ENCODE data around the gene VEZT.
"Not testable (repeated sequence)": the region's sequence is repeated elsewhere in the genome, so short reads cannot be mapped to it uniquely, and the experiment has no call there.

Gene VEZT

GRCh38 chr12:95323212-95323611 lies 105.6 kb downstream of the VEZT start:
- Histone ChIP-seq H3K4me3 (ENCODE audit: low read depth, low read length) (no peak overlapping the region), H3K36me3 (no peaks in the 10 kb centered on the region), H3K9me3 (ENCODE audit: severe bottlenecking) (no peaks in the 10 kb centered on the region), H3K27ac (no peak overlapping the region), H3K27me3 (ENCODE audit: insufficient read depth, low read depth, severe bottlenecking) (no peaks in the 10 kb centered on the region)
- DNase-seq, result no peak
- TF ChIP-seq CTCF (IDR thresholded peaks at IDR 0.05; ENCODE audit: low read depth, low read length), result no peak

- H3K36me3 ChIP-seq; H3K27me3 ChIP-seq (ENCODE audit: insufficient read depth, low read depth, severe bottlenecking); H3K27ac ChIP-seq; H3K4me3 ChIP-seq (ENCODE audit: low read depth, low read length); H3K9me3 ChIP-seq (ENCODE audit: severe bottlenecking); DNase-seq: not testable (repeated sequence)
These were observed 106.6 kb downstream of the VEZT start for GRCh38 chr12:95324246-95324645.

- no peaks in the 10 kb centered on the region for H3K27me3 ChIP-seq (ENCODE audit: insufficient read depth, low read depth, severe bottlenecking)
- no peaks in the 10 kb centered on the region for H3K36me3 ChIP-seq
- TF ChIP-seq CTCF (IDR thresholded peaks at IDR 0.05; ENCODE audit: low read depth, low read length), result no peak
- H3K4me3 ChIP-seq (ENCODE audit: low read depth, low read length), result no peak overlapping the region
- no peaks in the 10 kb centered on the region for H3K9me3 ChIP-seq (ENCODE audit: severe bottlenecking)
- no peak for DNase-seq
- no peak overlapping the region for H3K27ac ChIP-seq
These were observed 107.9 kb downstream of the VEZT start for GRCh38 chr12:95325501-95325900.

GRCh38 chr12:95326445-95326844 lies 108.8 kb downstream of the VEZT start:
- TF ChIP-seq CTCF (IDR thresholded peaks at IDR 0.05; ENCODE audit: low read depth, low read length), result no peak
- Histone ChIP-seq H3K27ac (no peak overlapping the region), H3K4me3 (ENCODE audit: low read depth, low read length) (no peak overlapping the region), H3K9me3 (ENCODE audit: severe bottlenecking) (no peaks in the 10 kb centered on the region), H3K27me3 (ENCODE audit: insufficient read depth, low read depth, severe bottlenecking) (no peaks in the 10 kb centered on the region), H3K36me3 (no peaks in the 10 kb centered on the region)
- no peak for DNase-seq

- Histone ChIP-seq H3K27ac (no peak overlapping the region), H3K4me3 (ENCODE audit: low read depth, low read length) (no peak overlapping the region), H3K27me3 (ENCODE audit: insufficient read depth, low read depth, severe bottlenecking) (no peaks in the 10 kb centered on the region), H3K36me3 (no peaks in the 10 kb centered on the region), H3K9me3 (ENCODE audit: severe bottlenecking) (no peaks in the 10 kb centered on the region)
- no peak for DNase-seq
- TF ChIP-seq CTCF (IDR thresholded peaks at IDR 0.05; ENCODE audit: low read depth, low read length), result no peak
These were observed 109.2 kb downstream of the VEZT start for GRCh38 chr12:95326855-95327254.

- Histone ChIP-seq H3K27ac (no peak overlapping the region), H3K27me3 (ENCODE audit: insufficient read depth, low read depth, severe bottlenecking) (no peaks in the 10 kb centered on the region), H3K4me3 (ENCODE audit: low read depth, low read length) (no peak overlapping the region), H3K36me3 (no peaks in the 10 kb centered on the region), H3K9me3 (ENCODE audit: severe bottlenecking) (no peaks in the 10 kb centered on the region)
- DNase-seq, result no peak
- no peak for TF ChIP-seq CTCF (IDR thresholded peaks at IDR 0.05; ENCODE audit: low read depth, low read length)
These were observed 111.1 kb downstream of the VEZT start for GRCh38 chr12:95328708-95329107.
